SKM-1 treated with dmso at 0.1 percent for 144 hours (cell line): ENCODE results near the gene HMSD.
"Not testable (repeated sequence)": the region's sequence is repeated elsewhere in the genome, so short reads cannot be mapped to it uniquely, and the experiment has no call there.

Source experiments
- DNase-seq: peaks from one replicate; lab custom pipeline; 2025; ENCODE audit not compliant: unreplicated experiment; lab: John Stamatoyannopoulos, UW

The HMSD gene

GRCh38 chr18:63949068-63949737 lies at the start of gene HMSD:
HMSD (plus strand) TSS chr18:63949301; CDS start chr18:63953456, 4,155 bp downstream.
- no peak for DNase-seq

- DNase-seq: no peak
Observed at GRCh38 chr18:63903851-63904570, 45.1 kb upstream of the HMSD start.

GRCh38 chr18:63904694-63905093 lies 44.4 kb upstream of the HMSD start:
- DNase-seq: no peak

- peak; percentile 2 for DNase-seq
Observed at GRCh38 chr18:63905361-63905760, 43.7 kb upstream of the HMSD start.

GRCh38 chr18:63906056-63906455 lies 43.0 kb upstream of the HMSD start:
- DNase-seq: no peak

GRCh38 chr18:63907664-63908063 lies 41.4 kb upstream of the HMSD start, which contains the start of gene SERPINB10:
SERPINB10 (plus strand) TSS chr18:63907958; CDS start chr18:63915511, 7,553 bp downstream.
- DNase-seq: peak; percentile 5

- DNase-seq: no peak
Observed at GRCh38 chr18:63908858-63909257, 40.2 kb upstream of the HMSD start.

GRCh38 chr18:63909870-63910269 lies 39.2 kb upstream of the HMSD start:
- no peak for DNase-seq

- DNase-seq: peak; percentile 69
Observed at GRCh38 chr18:63917817-63918216, 31.3 kb upstream of the HMSD start.

- DNase-seq: no peak
Observed at GRCh38 chr18:63922049-63922448, 27.1 kb upstream of the HMSD start.

- DNase-seq: no peak
Observed at GRCh38 chr18:63924551-63924950, 24.6 kb upstream of the HMSD start.

GRCh38 chr18:63928331-63928730 lies 20.8 kb upstream of the HMSD start:
- peak; percentile 76 for DNase-seq

GRCh38 chr18:63929369-63929768 lies 19.7 kb upstream of the HMSD start:
- peak; percentile 76 for DNase-seq

- DNase-seq: peak; percentile 78
Observed at GRCh38 chr18:63930773-63931354, 18.2 kb upstream of the HMSD start.

- DNase-seq: peak; percentile 94
Observed at GRCh38 chr18:63936156-63936931, 12.8 kb upstream of the HMSD start.

GRCh38 chr18:63936932-63937393 lies 12.1 kb upstream of the HMSD start:
- DNase-seq: no peak

- no peak for DNase-seq
Observed at GRCh38 chr18:63940008-63940407, 9.1 kb upstream of the HMSD start.

GRCh38 chr18:63940543-63941050 lies 8.5 kb upstream of the HMSD start:
- not testable (repeated sequence) for DNase-seq

GRCh38 chr18:63947051-63947790 lies 1.9 kb upstream of the HMSD start:
- no peak for DNase-seq

GRCh38 chr18:63951302-63951705 lies 2.2 kb downstream of the HMSD start:
- no peak for DNase-seq
